SK-N-SH (cell line): Measurements from ENCODE around the gene PPIL1. TPM values are rescaled to one million over a fixed set of nuclear protein-coding genes. Genes with fewer than 3 reads are reported as not detected.

Source experiments
- CTCF ChIA-PET: fragments of 300-600, 350-600 bp; formaldehyde crosslinking; extraction: SDS; loops from one replicate; lab custom pipeline; 2021; lab: Yijun Ruan, JAX
- POLR2A ChIA-PET: fragments of 350-600 bp; sonication (Branson Sonifier 250); formaldehyde crosslinking; extraction: SDS; loops from one replicate; lab custom pipeline; 2020; ENCODE audit warnings: antibody characterized with exemption, inconsistent platforms; lab: Yijun Ruan, JAX
- DNase-seq: peaks from one replicate; pipeline ENCODE4 v3.0.0; 2012
- H2AFZ ChIP-seq: fragments of 200-600 bp; sonication (generic); 2 replicates; pipeline ENCODE4 v1.8.1; 2016; ENCODE audit warnings: antibody characterized with exemption, mild to moderate bottlenecking, low read depth
- H3F3A ChIP-seq: fragments of 200-600 bp; sonication (generic); replicated peaks from 2 replicates; pipeline ENCODE3; 2016; ENCODE audit warnings: antibody characterized with exemption, mild to moderate bottlenecking; ENCODE audit not compliant: insufficient read depth
- H3K27ac ChIP-seq, 2 experiments: fragments of 200-500 bp in 1 of 2; fragments of 200-600 bp in 1 of 2; sonication (Bioruptor generic) in 1 of 2; sonication (generic), shearing (Covaris generic) in 1 of 2; 2 replicates each; pipeline versions ENCODE4 v1.5.1 to v1.6.1; 2014 to 2016; ENCODE audit warnings: low read depth in 2 of 2, inconsistent platforms in 1 of 2, low read length in 1 of 2, mild to moderate bottlenecking in 1 of 2, mixed read lengths in 1 of 2
- H3K27me3 ChIP-seq: fragments of 200-600 bp; sonication (generic), shearing (Covaris generic); 2 replicates; pipeline ENCODE4 v1.6.1; 2016; ENCODE audit warnings: mixed run types; ENCODE audit not compliant: insufficient read depth
- H3K36me3 ChIP-seq, 2 experiments: fragments of 200-500 bp in 1 of 2; fragments of 200-600 bp in 1 of 2; sonication (Bioruptor generic) in 1 of 2; sonication (generic) in 1 of 2; replicated peaks in 1 of 2; 2 replicates each; pipeline versions ENCODE3 to v1.5.1; 2014 to 2016; ENCODE audit warnings: low read length in 1 of 2, mild to moderate bottlenecking in 1 of 2; ENCODE audit not compliant: insufficient read depth in 2 of 2, control insufficient read depth in 1 of 2
- H3K4me1 ChIP-seq, 2 experiments: fragments of 200-500 bp in 1 of 2; fragments of 200-600 bp in 1 of 2; sonication (Bioruptor generic) in 1 of 2; sonication (generic), shearing (Covaris generic) in 1 of 2; 2 replicates each; pipeline versions ENCODE4 v1.5.1 to v1.6.1; 2014 to 2016; ENCODE audit warnings: low read depth in 1 of 2, low read length in 1 of 2, mixed run types in 1 of 2; ENCODE audit not compliant: insufficient read depth in 2 of 2, control insufficient read depth in 1 of 2
- H3K4me2 ChIP-seq: fragments of 200-600 bp; sonication (generic), shearing (Covaris generic); 2 replicates; pipeline ENCODE4 v1.6.1; 2017; ENCODE audit warnings: mixed run types
- H3K4me3 ChIP-seq, 2 experiments: fragments of 200-500 bp in 1 of 2; fragments of 200-600 bp in 1 of 2; sonication (Bioruptor generic) in 1 of 2; sonication (generic), shearing (Covaris generic) in 1 of 2; 2 replicates each; pipeline versions ENCODE4 v1.5.1 to v1.8.1; 2014 to 2016; ENCODE audit warnings: low read depth in 2 of 2, inconsistent platforms in 1 of 2, low read length in 1 of 2, mild to moderate bottlenecking in 1 of 2, mixed read lengths in 1 of 2, moderate library complexity in 1 of 2
- H3K79me2 ChIP-seq: fragments of 200-600 bp; sonication (generic); 2 replicates; pipeline ENCODE4 v1.8.1; 2017; ENCODE audit warnings: mild to moderate bottlenecking; ENCODE audit not compliant: insufficient read depth
- H3K9ac ChIP-seq: fragments of 200-600 bp; sonication (generic); 2 replicates; pipeline ENCODE4 v1.6.1; 2017; ENCODE audit warnings: mixed run types
- H3K9me2 ChIP-seq: fragments of 200-600 bp; sonication (generic); 2 replicates; pipeline ENCODE4 v1.6.1; 2017; ENCODE audit warnings: mixed run types
- H3K9me3 ChIP-seq: fragments of 200-600 bp; sonication (generic); 2 replicates; pipeline ENCODE4 v1.6.1; 2017; ENCODE audit warnings: mixed run types, mild to moderate bottlenecking, moderate library complexity
- H4K20me1 ChIP-seq: fragments of 200-600 bp; sonication (generic); 2 replicates; pipeline ENCODE4 v1.6.1; 2017; ENCODE audit warnings: mild to moderate bottlenecking, mixed run types; ENCODE audit not compliant: insufficient read depth
- EZH2phosphoT487 ChIP-seq: fragments of 200-600 bp; sonication (generic); IDR thresholded peaks from 2 replicates; pipeline ENCODE4 v1.6.1; 2017; ENCODE audit warnings: low read depth, mixed run types, mild to moderate bottlenecking, antibody characterized with exemption, moderate library complexity, borderline replicate concordance
- FOSL2 ChIP-seq: IDR thresholded peaks from 2 replicates; pipeline ENCODE4 v1.4.0; 2012; ENCODE audit warnings: low read depth, mild to moderate bottlenecking, moderate library complexity, borderline replicate concordance
- GATA2 ChIP-seq: sonication (generic); formaldehyde crosslinking; IDR thresholded peaks from 2 replicates; pipeline ENCODE4 v1.5.0; 2020; ENCODE audit warnings: mild to moderate bottlenecking, missing genetic modification reagents
- MAX ChIP-seq: IDR thresholded peaks from 2 replicates; pipeline ENCODE4 v1.4.0; 2012; ENCODE audit warnings: low read depth
- MEF2A ChIP-seq: IDR thresholded peaks from 2 replicates; pipeline ENCODE4 v1.4.0; 2012; ENCODE audit warnings: low read depth, borderline replicate concordance
- MXI1 ChIP-seq: IDR thresholded peaks from 2 replicates; pipeline ENCODE4 v1.6.1; 2012; ENCODE audit warnings: mild to moderate bottlenecking, low read depth, low read length, improper control_type of control experiment
- POLR2AphosphoS5 ChIP-seq: IDR thresholded peaks from 2 replicates; pipeline ENCODE4 v1.6.1; 2012; ENCODE audit warnings: low read depth, low read length
- RAD21 ChIP-seq: IDR thresholded peaks from 2 replicates; pipeline ENCODE4 v1.6.1; 2012; ENCODE audit warnings: mild to moderate bottlenecking, low read length
- REST ChIP-seq: IDR thresholded peaks from 2 replicates; pipeline ENCODE4 v1.6.1; 2012; ENCODE audit warnings: mild to moderate bottlenecking, low read depth, low read length, moderate library complexity
- TAF1 ChIP-seq: IDR thresholded peaks from 2 replicates; pipeline ENCODE4 v1.6.1; 2012; ENCODE audit warnings: low read depth, mild to moderate bottlenecking, low read length, moderate library complexity, borderline replicate concordance
- USF1 ChIP-seq: IDR thresholded peaks from 2 replicates; pipeline ENCODE4 v1.4.0; 2012; ENCODE audit warnings: low read depth, borderline replicate concordance
- WGBS: methylation state at CpG from one replicate; pipeline ENCODE4 v1.1.6; 2017; ENCODE audit warnings: low lambda C conversion rate; 5-methylcytosine and 5-hydroxymethylcytosine counted together
- polyA plus RNA-seq, 3 experiments: library from polyadenylated mRNA; depleted of rRNA; stranded (reverse); fragments of >200 nt; gene quantifications; 2 replicates each; pipeline ENCODE4 v1.2.3, GENCODE V29; 2012

PPIL1 gene
- polyA plus RNA-seq, 1 of the 3 experiments (the other 2 are of a cell fraction): 36.6 TPM

GRCh38 chr6:36825452-36825851 is 49.2 kb downstream of the PPIL1 start:
- H3K27me3 ChIP-seq: no peaks in the 10 kb centered on the region
- CTCF ChIA-PET: interaction anchor here (1.2 to 1.5 kb wide), 2 partner anchors 25 to 67 kb away, joined by 4 to 5 read pairs; no protein-coding TSS in a partner anchor
- peaks cover 12% of the 10 kb centered on the region for H3F3A ChIP-seq
- H3K27ac ChIP-seq: no peak overlapping the region
- H4K20me1 ChIP-seq: no peaks in the 10 kb centered on the region
- DNase-seq: peak; percentile 42
- no peak overlapping the region for H3K4me3 ChIP-seq
- peaks cover 10% of the 10 kb centered on the region in 2 experiments; a peak in 2 of 4 replicates for H3K4me1 ChIP-seq
- H3K36me3 ChIP-seq: no peaks in the 10 kb centered on the region
- no peak overlapping the region for H3K9ac ChIP-seq
- H3K9me2 ChIP-seq: no peaks in the 10 kb centered on the region
- H2AFZ ChIP-seq: no peak overlapping the region
- no peaks in the 10 kb centered on the region for H3K9me3 ChIP-seq
- no peak overlapping the region for H3K4me2 ChIP-seq
- POLR2A ChIA-PET: no interaction called here
- H3K79me2 ChIP-seq: no peaks in the 10 kb centered on the region
- TF ChIP-seq GATA2: peak; percentile 60
- TF ChIP-seq EZH2phosphoT487: no peak
- WGBS: 83% methylated on average over 6 of the region's 6 CpGs

- peaks cover 12% of the 10 kb centered on the region for H3F3A ChIP-seq
- no peak overlapping the region for H3K9ac ChIP-seq
- no peaks in the 10 kb centered on the region for H3K27me3 ChIP-seq
- 92% methylated on average over 7 of the region's 7 CpGs for WGBS
- H3K4me3 ChIP-seq: no peak overlapping the region
- no peaks in the 10 kb centered on the region for H4K20me1 ChIP-seq
- ChIA-PET POLR2A (no interaction called here), CTCF (interaction anchor here (1.1 to 1.2 kb wide), 2 partner anchors 13 to 27 kb away, joined by 3 to 5 read pairs; no protein-coding TSS in a partner anchor)
- no peak for DNase-seq
- no peaks in the 10 kb centered on the region for H3K9me2 ChIP-seq
- no peaks in the 10 kb centered on the region for H3K36me3 ChIP-seq
- no peak overlapping the region for H2AFZ ChIP-seq
- peaks cover 6 to 10% of the 10 kb centered on the region in 2 experiments; a peak in 2 of 4 replicates for H3K4me1 ChIP-seq
- no peak overlapping the region for H3K27ac ChIP-seq
- TF ChIP-seq MXI1 (no peak), FOSL2 (no peak), MAX (no peak), POLR2AphosphoS5 (no peak), TAF1 (no peak), REST (no peak), RAD21 (no peak), USF1 (no peak), MEF2A (no peak)
- no peak overlapping the region for H3K4me2 ChIP-seq
- H3K79me2 ChIP-seq: no peaks in the 10 kb centered on the region
- H3K9me3 ChIP-seq: no peaks in the 10 kb centered on the region
Measured at GRCh38 chr6:36824253-36824652, 50.4 kb downstream of the PPIL1 start.
